Keratinocyte (primary cell): ENCODE measurements around the gene ZSCAN21.

Source experiments
- CTCF ChIP-seq, 3 experiments: IDR thresholded peaks in 1 of 3; conservative IDR thresholded peaks in 1 of 3; optimal IDR thresholded peaks in 1 of 3; 2 replicates in 2 of 3; 3 replicates in 1 of 3; pipeline versions ENCODE3 to v1.5.1; 2011; ENCODE audit warnings: low read length in 3 of 3, mild to moderate bottlenecking in 3 of 3, moderate library complexity in 2 of 3, control low read depth in 1 of 3, inconsistent platforms in 1 of 3; ENCODE audit not compliant: insufficient read depth in 2 of 3; ENCODE audit errors: extremely low read depth in 1 of 3
- EZH2 ChIP-seq: IDR thresholded peaks from one replicate; pipeline ENCODE4 v1.6.1; 2012; ENCODE audit warnings: inconsistent platforms, mild to moderate bottlenecking, low read length, moderate library complexity

DNA sequence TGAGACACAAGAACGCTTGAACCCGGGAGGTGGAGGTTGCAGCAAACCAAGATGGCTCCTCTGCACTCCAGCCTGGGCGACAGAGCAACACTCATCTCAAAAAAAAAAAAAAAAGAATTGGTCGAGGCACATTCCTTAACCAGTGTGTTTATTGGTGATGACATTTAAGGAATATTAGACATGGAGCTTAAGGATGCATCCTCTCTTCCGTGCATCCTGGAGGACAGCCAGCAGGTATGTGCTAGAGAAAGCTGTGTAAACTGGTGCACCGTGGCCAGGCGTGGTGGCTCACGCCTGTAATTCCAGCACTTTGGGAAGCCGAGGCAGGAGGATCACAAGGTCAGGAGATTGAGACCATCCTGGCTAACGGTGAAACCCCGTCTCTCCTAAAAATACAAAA is 22.4 kb upstream of the ZSCAN21 start:
- no peak for TF ChIP-seq CTCF (optimal IDR thresholded peaks at IDR 0.05 in 1 of 3, IDR thresholded peaks at IDR 0.05 in 1 of 3, conservative IDR thresholded peaks at IDR 0.05 in 1 of 3; ENCODE audit: extremely low read depth in 1 of 3, insufficient read depth in 2 of 3, low read length in 3 of 3)
- TF ChIP-seq EZH2, result no peak
